GM23248 (cell line): ENCODE results near the gene TNPO3.

Source experiments
- EZH2 ChIP-seq: fragments of 200-600 bp; sonication (generic); IDR thresholded peaks from 2 replicates; pipeline ENCODE4 v1.6.1; 2018; ENCODE audit warnings: antibody characterized with exemption, mild to moderate bottlenecking; ENCODE audit not compliant: insufficient read depth, poor library complexity, severe bottlenecking
- EZH2phosphoT487 ChIP-seq: fragments of 200-600 bp; sonication (generic); IDR thresholded peaks from 2 replicates; pipeline ENCODE4 v1.6.1; 2018; ENCODE audit warnings: antibody characterized with exemption, moderate library complexity, mild to moderate bottlenecking, low read depth; ENCODE audit not compliant: insufficient read depth

DNA sequence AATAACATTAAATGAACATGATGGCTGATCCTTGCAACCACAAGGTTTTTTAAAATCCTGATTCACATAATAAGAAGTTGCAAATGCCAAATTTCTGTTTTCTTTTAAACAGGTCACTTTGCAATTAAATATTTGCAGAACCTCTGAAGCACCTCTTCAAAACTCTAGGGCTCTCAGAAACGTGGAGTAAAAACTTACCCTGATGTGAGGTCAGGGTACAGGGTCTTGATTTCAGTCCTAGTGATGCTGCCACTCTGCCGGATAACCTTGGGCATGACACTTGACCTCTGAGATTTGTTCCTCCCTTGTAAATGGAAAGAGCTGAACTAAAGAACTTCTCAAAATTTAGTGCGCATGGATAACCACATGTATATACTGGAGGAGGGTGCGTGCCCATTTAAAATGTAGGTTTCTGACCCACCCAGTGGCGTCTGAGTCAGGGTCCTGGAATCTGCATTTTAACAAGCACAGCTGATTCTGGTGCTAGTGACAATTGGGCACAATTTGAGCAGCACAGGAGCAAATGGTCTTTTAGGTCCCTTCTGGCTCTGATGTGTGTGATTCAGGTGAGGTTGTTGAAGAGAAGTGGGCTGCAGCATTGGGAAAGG, 35.5 kb upstream of the TNPO3 start:
- TF ChIP-seq EZH2 (no peak), EZH2phosphoT487 (no peak)
